CD4-positive, alpha-beta T cell (primary cell): ENCODE measurements around the gene LRRC75A. TPM values are rescaled to one million over a fixed set of nuclear protein-coding genes. Genes with fewer than 3 reads are reported as not detected.
"Not testable (repeated sequence)": the region's sequence is repeated elsewhere in the genome, so short reads cannot be mapped to it uniquely, and the experiment has no call there.

ENCODE experiments used
- ATAC-seq: fragments of 200-7000 bp; cut with Tn5 transposase; one replicate; pipeline ENCODE4 v1.10.0; 2022; ENCODE audit warnings: mild to moderate bottlenecking; ENCODE audit not compliant: poor library complexity
- CTCF ChIA-PET: fragments of 350-600 bp; sonication (Branson Sonifier 250); formaldehyde crosslinking; loops from one replicate; lab custom pipeline; 2021; ENCODE audit warnings: antibody characterized with exemption, inconsistent platforms; lab: Charles Lee
- POLR2A ChIA-PET: fragments of 350-600 bp; sonication (Branson Sonifier 250); formaldehyde crosslinking; loops from one replicate; lab custom pipeline; 2021; ENCODE audit warnings: antibody characterized with exemption, inconsistent platforms; lab: Charles Lee
- DNase-seq, 14 experiments: peaks; one replicate each; pipeline ENCODE4 v3.0.0-alpha.2; 2013 to 2020; ENCODE audit warnings: mixed read lengths in 2 of 14
- H3K27ac ChIP-seq, 2 donors: one replicate each; pipeline versions ENCODE4 v1.5.1 to v1.7.0; 2013; ENCODE audit warnings: low read length in 2 of 2, low read depth in 1 of 2, mild to moderate bottlenecking in 1 of 2
- H3K27me3 ChIP-seq, 2 experiments: 1 replicate in 1 of 2; 2 replicates in 1 of 2; pipeline versions ENCODE4 v1.6.1 to v1.7.0; 2013; ENCODE audit warnings: low read length in 2 of 2, control low read depth in 1 of 2, mild to moderate bottlenecking in 1 of 2, moderate library complexity in 1 of 2; ENCODE audit not compliant: insufficient read depth in 2 of 2, control insufficient read depth in 1 of 2
- H3K36me3 ChIP-seq: one replicate; pipeline ENCODE4 v1.6.1; 2013; ENCODE audit warnings: low read length, control low read depth; ENCODE audit not compliant: insufficient read depth
- H3K4me1 ChIP-seq: one replicate; pipeline ENCODE4 v1.6.1; 2013; ENCODE audit warnings: low read length, control low read depth; ENCODE audit not compliant: insufficient read depth
- H3K4me3 ChIP-seq: one replicate; pipeline ENCODE4 v1.5.1; 2013; ENCODE audit warnings: mild to moderate bottlenecking, low read length, moderate library complexity
- H3K9me3 ChIP-seq, 2 experiments: 1 replicate in 1 of 2; 2 replicates in 1 of 2; pipeline versions ENCODE4 v1.6.1 to v1.7.0; 2013; ENCODE audit warnings: low read length in 2 of 2, mild to moderate bottlenecking in 2 of 2, control low read depth in 1 of 2, moderate library complexity in 1 of 2; ENCODE audit not compliant: control insufficient read depth in 1 of 2, insufficient read depth in 1 of 2
- H3K27ac Mint-ChIP-seq: one replicate; pipeline ENCODE4 v1.8.0; 2020; ENCODE audit warnings: mixed read lengths
- H3K27me3 Mint-ChIP-seq: one replicate; pipeline ENCODE4 v1.8.0; 2021; ENCODE audit warnings: mixed read lengths
- H3K36me3 Mint-ChIP-seq: one replicate; pipeline ENCODE4 v1.8.0; 2021; ENCODE audit warnings: low read depth, mixed read lengths
- H3K4me1 Mint-ChIP-seq: one replicate; pipeline ENCODE4 v1.8.0; 2021; ENCODE audit warnings: low read depth, mixed read lengths
- H3K4me3 Mint-ChIP-seq: one replicate; pipeline ENCODE4 v1.8.0; 2020; ENCODE audit warnings: mild to moderate bottlenecking, mixed read lengths
- H3K9me3 Mint-ChIP-seq: one replicate; pipeline ENCODE4 v1.8.0; 2020; ENCODE audit warnings: mixed read lengths
- intact Hi-C, 2 experiments: fragments of 100-400 bp; cut with DNase I in 1 of 2; cut with micrococcal nuclease in 1 of 2; formaldehyde crosslinking; loops; one replicate each; pipeline versions ENCODE4 v1.15.1 to v1.9.0; 2023 to 2025; cut with DNase I, micrococcal nuclease
- total RNA-seq, 174 experiments: library from RNA in 2 of 174; stranded (reverse) in 2 of 174; gene quantifications; one replicate each; pipeline ENCODE4 v1.2.3 and lab custom pipeline; 2021 to 2026
- TF ChIP-seq, protein P1 (sequence below): fragments of 200-600 bp; IDR thresholded peaks from one replicate; pipeline ENCODE4 v1.8.0; 2022; ENCODE audit warnings: antibody characterized with exemption, mild to moderate bottlenecking

The LRRC75A gene
- total RNA-seq, 2 experiments from 2014 or later, result 1.5 to 1.9 TPM

DNA sequence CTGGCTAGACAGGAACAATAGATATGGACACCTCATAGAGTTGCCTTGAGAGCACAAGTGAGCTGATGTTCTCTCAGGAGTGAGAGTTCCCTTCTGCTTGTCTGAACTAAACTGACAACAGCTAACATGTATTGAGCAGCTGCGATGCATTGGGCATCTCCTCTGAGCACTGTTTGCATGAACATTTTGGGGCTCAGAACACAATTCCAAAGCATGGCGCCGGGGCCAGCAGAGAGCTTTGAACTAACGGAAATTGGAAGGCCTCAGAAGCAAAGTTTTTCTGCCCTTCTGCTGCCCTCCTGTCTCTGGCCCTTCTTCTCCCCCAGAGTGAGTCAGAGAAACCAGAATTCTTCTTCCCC is 38.5 kb downstream of the LRRC75A start:
- no peaks in the 10 kb centered on the region for H3K9me3 Mint-ChIP-seq
- CTCF ChIA-PET, result interaction anchor here (0.7 to 2.1 kb wide), 8 partner anchors 12 to 136 kb away, joined by 3 to 13 read pairs (median 4); partner anchors contain the start of gene LRRC75A
- H3K4me1 Mint-ChIP-seq, result peaks cover 14% of the 10 kb centered on the region
- H3K27ac Mint-ChIP-seq, result peak overlapping the region; percentile 50
- peaks cover 12% of the 10 kb centered on the region for H3K36me3 Mint-ChIP-seq
- TF ChIP-seq, protein P1, sequence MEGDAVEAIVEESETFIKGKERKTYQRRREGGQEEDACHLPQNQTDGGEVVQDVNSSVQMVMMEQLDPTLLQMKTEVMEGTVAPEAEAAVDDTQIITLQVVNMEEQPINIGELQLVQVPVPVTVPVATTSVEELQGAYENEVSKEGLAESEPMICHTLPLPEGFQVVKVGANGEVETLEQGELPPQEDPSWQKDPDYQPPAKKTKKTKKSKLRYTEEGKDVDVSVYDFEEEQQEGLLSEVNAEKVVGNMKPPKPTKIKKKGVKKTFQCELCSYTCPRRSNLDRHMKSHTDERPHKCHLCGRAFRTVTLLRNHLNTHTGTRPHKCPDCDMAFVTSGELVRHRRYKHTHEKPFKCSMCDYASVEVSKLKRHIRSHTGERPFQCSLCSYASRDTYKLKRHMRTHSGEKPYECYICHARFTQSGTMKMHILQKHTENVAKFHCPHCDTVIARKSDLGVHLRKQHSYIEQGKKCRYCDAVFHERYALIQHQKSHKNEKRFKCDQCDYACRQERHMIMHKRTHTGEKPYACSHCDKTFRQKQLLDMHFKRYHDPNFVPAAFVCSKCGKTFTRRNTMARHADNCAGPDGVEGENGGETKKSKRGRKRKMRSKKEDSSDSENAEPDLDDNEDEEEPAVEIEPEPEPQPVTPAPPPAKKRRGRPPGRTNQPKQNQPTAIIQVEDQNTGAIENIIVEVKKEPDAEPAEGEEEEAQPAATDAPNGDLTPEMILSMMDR, result no peak
- H3K27me3 Mint-ChIP-seq, result no peaks in the 10 kb centered on the region
- Histone ChIP-seq H3K36me3 (peaks cover 6% of the 10 kb centered on the region), H3K27ac (no peak overlapping the region), H3K9me3 (no peaks in the 10 kb centered on the region), H3K4me3 (no peak overlapping the region), H3K27me3 (no peaks in the 10 kb centered on the region), H3K4me1 (peaks cover 8% of the 10 kb centered on the region)
- POLR2A ChIA-PET, result interaction anchor here (1.2 to 1.8 kb wide), 2 partner anchors 15 to 68 kb away, joined by 6 to 8 read pairs; no protein-coding TSS in a partner anchor
- H3K4me3 Mint-ChIP-seq, result no peak overlapping the region
- ATAC-seq (no peak), DNase-seq (no peak)
- intact Hi-C loops, result loop anchor here (1.0 to 2.0 kb wide), 5 partner anchors 15 to 137 kb away; no protein-coding TSS in a partner anchor

GRCh38 chr17:16452268-16452667 is 39.7 kb downstream of the LRRC75A start:
- ChIA-PET POLR2A (interaction anchor here (0.9 to 1.8 kb wide), 2 partner anchors 18 to 69 kb away, joined by 3 to 8 read pairs; no protein-coding TSS in a partner anchor), CTCF (interaction anchor here (0.9 to 2.1 kb wide), 6 partner anchors 10 to 89 kb away, joined by 3 to 13 read pairs (median 4); no protein-coding TSS in a partner anchor)
- H3K36me3 Mint-ChIP-seq, result peaks cover 23% of the 10 kb centered on the region
- not testable (repeated sequence) for H3K9me3 Mint-ChIP-seq, H3K27me3 ChIP-seq, H3K27ac Mint-ChIP-seq, H3K9me3 ChIP-seq, DNase-seq, H3K27ac ChIP-seq, ATAC-seq, H3K4me3 ChIP-seq, H3K4me3 Mint-ChIP-seq, H3K27me3 Mint-ChIP-seq, H3K4me1 ChIP-seq
- intact Hi-C loops, result loop anchor here (2.0 kb wide), 2 partner anchors 13 to 139 kb away; no protein-coding TSS in a partner anchor
- peaks cover 14% of the 10 kb centered on the region for H3K4me1 Mint-ChIP-seq
- H3K36me3 ChIP-seq, result peaks cover 15% of the 10 kb centered on the region

- no peak overlapping the region for H3K27ac Mint-ChIP-seq
- peaks cover 33% of the 10 kb centered on the region for H3K36me3 Mint-ChIP-seq
- peaks cover 10% of the 10 kb centered on the region for H3K4me1 ChIP-seq
- ATAC-seq, result no peak
- H3K27me3 ChIP-seq, result no peaks in the 10 kb centered on the region
- H3K9me3 ChIP-seq, result no peaks in the 10 kb centered on the region
- H3K4me3 Mint-ChIP-seq, result peak overlapping the region; percentile 20
- ChIA-PET CTCF (interaction anchor here (0.7 kb wide), 1 partner anchor 72 kb away, joined by 3 read pairs; no protein-coding TSS in a partner anchor), POLR2A (no interaction called here)
- H3K9me3 Mint-ChIP-seq, result no peaks in the 10 kb centered on the region
- TF ChIP-seq, protein P1, result no peak
- peaks cover 34% of the 10 kb centered on the region for H3K36me3 ChIP-seq
- no peaks in the 10 kb centered on the region for H3K27me3 Mint-ChIP-seq
- intact Hi-C loops, result no loop called here
- no peak overlapping the region for H3K4me3 ChIP-seq
- no peak overlapping the region for H3K27ac ChIP-seq
- no peak for DNase-seq
- H3K4me1 Mint-ChIP-seq, result peaks cover 14% of the 10 kb centered on the region
Observed at GRCh38 chr17:16450028-16450427, 42.0 kb downstream of the LRRC75A start.

DNA sequence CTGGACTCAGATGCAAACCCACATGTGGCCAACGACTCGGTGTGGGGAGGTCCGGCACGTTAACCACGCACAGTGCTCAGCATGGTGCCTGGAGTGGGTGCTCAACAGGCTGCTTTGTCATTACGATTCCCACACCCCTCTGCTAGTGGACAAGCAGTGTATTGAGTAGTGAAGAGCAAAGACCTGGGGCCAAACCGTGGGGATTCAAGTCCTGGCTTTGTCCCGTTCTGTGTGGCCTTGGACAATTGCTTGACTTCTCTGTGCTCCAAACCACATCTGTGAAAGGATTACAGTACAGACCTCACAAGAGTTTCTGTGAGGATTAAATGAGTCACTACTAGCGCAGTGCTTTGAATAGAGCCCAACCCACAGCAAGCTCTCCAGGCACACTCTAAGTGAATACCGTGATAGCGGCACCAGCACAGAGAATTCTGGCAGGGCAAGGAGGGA is 42.8 kb downstream of the LRRC75A start:
- intact Hi-C loops, result no loop called here
- peaks cover 38% of the 10 kb centered on the region for H3K36me3 Mint-ChIP-seq
- peaks cover 14% of the 10 kb centered on the region for H3K4me1 Mint-ChIP-seq
- ATAC-seq (no peak), DNase-seq (no peak)
- H3K4me3 Mint-ChIP-seq, result no peak overlapping the region
- Histone ChIP-seq H3K27me3 (no peaks in the 10 kb centered on the region), H3K9me3 (no peaks in the 10 kb centered on the region), H3K4me3 (no peak overlapping the region), H3K4me1 (peaks cover 10% of the 10 kb centered on the region), H3K36me3 (peaks cover 39% of the 10 kb centered on the region), H3K27ac (no peak overlapping the region)
- TF ChIP-seq, protein P1, result no peak
- ChIA-PET CTCF (no interaction called here), POLR2A (no interaction called here)
- no peaks in the 10 kb centered on the region for H3K27me3 Mint-ChIP-seq
- no peak overlapping the region for H3K27ac Mint-ChIP-seq
- H3K9me3 Mint-ChIP-seq, result no peaks in the 10 kb centered on the region
